Smooth muscle cell (in vitro differentiated cells): ENCODE data around the gene PDLIM1. TPM values are rescaled to one million over a fixed set of nuclear protein-coding genes. Genes with fewer than 3 reads are reported as not detected.
A peak's percentile ranks its signal among the peaks of the same experiment; 100 is the strongest.

Experiments
- DNase-seq: peaks from one replicate; lab custom pipeline; 2025; ENCODE audit not compliant: unreplicated experiment; lab: John Stamatoyannopoulos, UW
- H2AFZ ChIP-seq: fragments of 200-600 bp; sonication (generic); 2 replicates; pipeline ENCODE4 v1.6.0; 2016; ENCODE audit warnings: antibody characterized with exemption, low read depth, mild to moderate bottlenecking
- H3F3A ChIP-seq: fragments of 200-600 bp; sonication (generic); 2 replicates; pipeline ENCODE4 v1.6.0; 2017; ENCODE audit warnings: antibody characterized with exemption, low read depth
- H3K27ac ChIP-seq: fragments of 200-600 bp; sonication (generic); 2 replicates; pipeline ENCODE4 v1.5.1; 2016; ENCODE audit warnings: low read depth, mild to moderate bottlenecking
- H3K27me3 ChIP-seq: fragments of 200-600 bp; sonication (generic); 2 replicates; pipeline ENCODE4 v1.6.1; 2016; ENCODE audit warnings: low read depth, mild to moderate bottlenecking
- H3K36me3 ChIP-seq: fragments of 200-600 bp; sonication (generic); 2 replicates; pipeline ENCODE4 v1.5.1; 2016; ENCODE audit warnings: low read depth
- H3K4me1 ChIP-seq: fragments of 200-600 bp; sonication (generic); 2 replicates; pipeline ENCODE4 v1.5.1; 2016; ENCODE audit warnings: low read depth
- H3K4me2 ChIP-seq: fragments of 200-600 bp; sonication (generic); 2 replicates; pipeline ENCODE4 v1.6.0; 2016; ENCODE audit warnings: mild to moderate bottlenecking
- H3K4me3 ChIP-seq: fragments of 200-600 bp; sonication (generic); 2 replicates; pipeline ENCODE4 v1.5.1; 2016; ENCODE audit warnings: mild to moderate bottlenecking
- H3K79me2 ChIP-seq: fragments of 200-600 bp; sonication (generic); 2 replicates; pipeline ENCODE4 v1.6.0; 2016; ENCODE audit warnings: low read depth, mild to moderate bottlenecking
- H3K9ac ChIP-seq: fragments of 200-600 bp; sonication (generic); 2 replicates; pipeline ENCODE4 v1.6.0; 2016; ENCODE audit warnings: low read depth
- H3K9me3 ChIP-seq: fragments of 200-600 bp; sonication (generic); replicated peaks from 2 replicates; pipeline ENCODE4 v1.5.1; 2016; ENCODE audit warnings: low read depth
- H4K20me1 ChIP-seq: fragments of 200-600 bp; sonication (generic); 2 replicates; pipeline ENCODE4 v1.6.0; 2016; ENCODE audit warnings: low read depth
- WGBS: methylation state at CpG from one replicate; pipeline ENCODE4 v1.1.7; 2016; ENCODE audit warnings: low lambda C conversion rate; 5-methylcytosine and 5-hydroxymethylcytosine counted together
- polyA plus RNA-seq: library from polyadenylated mRNA; unstranded; fragments of >200 nt; fragmentation: Nextera tagmentation; extraction: Ambion mirVana; gene quantifications from 2 replicates; pipeline ENCODE4 v1.2.1, GENCODE V29; 2016
- total RNA-seq: library from RNA; depleted of rRNA; stranded (reverse); fragments of >200 nt; gene quantifications from 2 replicates; pipeline ENCODE4 v1.2.3, GENCODE V29; 2014
- TF ChIP-seq, protein P1 (sequence below): fragments of 200-600 bp; sonication (generic); IDR thresholded peaks from 2 replicates; pipeline ENCODE4 v1.5.1; 2017; ENCODE audit warnings: borderline replicate concordance, mild to moderate bottlenecking, antibody characterized with exemption; ENCODE audit not compliant: insufficient read depth, poor library complexity, severe bottlenecking

The PDLIM1 gene
- total and polyA plus RNA-seq, 2 experiments from 2014 or later, result 102 to 187 TPM

DNA sequence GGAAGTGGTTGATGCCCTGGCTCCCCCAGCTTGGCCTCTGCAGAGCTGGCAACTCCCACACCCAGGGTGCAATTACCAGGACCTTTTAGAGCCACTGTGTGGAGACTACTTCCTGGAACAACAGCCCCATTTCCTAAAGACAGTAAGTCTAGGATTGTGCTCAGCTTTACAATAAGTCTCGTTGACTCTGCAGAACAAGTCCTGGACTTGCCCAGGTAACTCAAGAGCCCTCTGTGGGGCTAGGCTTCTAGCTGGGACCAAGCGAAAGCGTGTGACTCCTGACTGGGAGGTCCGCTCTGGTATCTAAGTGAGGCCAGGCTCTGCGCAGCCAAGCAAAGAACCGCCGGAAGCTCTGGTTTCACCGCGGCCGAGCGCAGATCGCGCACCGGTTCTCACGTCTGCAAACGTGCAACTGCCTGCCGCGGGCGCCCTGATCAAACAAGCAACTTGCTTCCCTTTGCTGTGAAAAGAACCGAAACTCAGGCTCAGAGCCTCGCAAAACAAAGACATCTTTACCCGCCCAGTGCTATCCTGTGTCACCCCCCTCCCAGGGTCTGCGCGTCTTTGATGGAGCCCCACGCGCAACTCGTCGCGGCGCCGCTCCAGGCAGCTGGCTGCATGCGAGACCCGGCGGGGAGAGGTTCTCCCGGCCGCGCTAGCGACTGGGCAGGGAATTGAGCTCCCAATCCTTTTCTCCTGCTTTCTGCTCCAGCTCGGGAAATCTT is 4.4 kb upstream of the PDLIM1 start:
- peak overlapping the region; percentile 19 for H3K27ac ChIP-seq
- no peak for DNase-seq

DNA sequence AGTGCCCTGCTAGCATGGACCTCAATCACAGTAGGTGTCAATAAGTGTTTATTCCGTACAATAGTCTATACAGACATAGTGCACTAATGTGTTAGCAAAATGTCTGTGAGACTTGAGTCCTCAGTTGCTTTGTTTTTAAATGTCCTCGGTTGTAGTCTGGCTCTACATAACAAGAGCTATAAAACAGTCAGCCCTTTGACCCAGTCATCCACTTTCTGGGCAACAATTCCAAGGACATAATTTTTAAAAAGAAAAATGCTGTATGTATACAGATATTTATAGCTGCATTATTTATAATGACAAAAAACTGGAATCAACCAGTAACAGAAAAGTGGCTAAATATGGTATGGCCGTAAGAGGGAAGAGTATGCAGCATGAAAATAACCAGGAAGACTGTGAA is 2.8 kb upstream of the PDLIM1 start:
- WGBS, result 83% methylated on average over 3 of the region's 3 CpGs
- Histone ChIP-seq H3K27me3 (no peaks in the 10 kb centered on the region), H3K4me3 (no peak overlapping the region), H3K36me3 (no peaks in the 10 kb centered on the region), H3K4me2 (no peak overlapping the region), H3K9ac (no peak overlapping the region), H3K79me2 (peaks cover 18% of the 10 kb centered on the region), H2AFZ (no peak overlapping the region), H3K9me3 (no peaks in the 10 kb centered on the region), H3F3A (peaks cover 7% of the 10 kb centered on the region), H4K20me1 (peaks cover 9% of the 10 kb centered on the region), H3K27ac (no peak overlapping the region), H3K4me1 (peaks cover 8% of the 10 kb centered on the region)
- TF ChIP-seq, protein P1, sequence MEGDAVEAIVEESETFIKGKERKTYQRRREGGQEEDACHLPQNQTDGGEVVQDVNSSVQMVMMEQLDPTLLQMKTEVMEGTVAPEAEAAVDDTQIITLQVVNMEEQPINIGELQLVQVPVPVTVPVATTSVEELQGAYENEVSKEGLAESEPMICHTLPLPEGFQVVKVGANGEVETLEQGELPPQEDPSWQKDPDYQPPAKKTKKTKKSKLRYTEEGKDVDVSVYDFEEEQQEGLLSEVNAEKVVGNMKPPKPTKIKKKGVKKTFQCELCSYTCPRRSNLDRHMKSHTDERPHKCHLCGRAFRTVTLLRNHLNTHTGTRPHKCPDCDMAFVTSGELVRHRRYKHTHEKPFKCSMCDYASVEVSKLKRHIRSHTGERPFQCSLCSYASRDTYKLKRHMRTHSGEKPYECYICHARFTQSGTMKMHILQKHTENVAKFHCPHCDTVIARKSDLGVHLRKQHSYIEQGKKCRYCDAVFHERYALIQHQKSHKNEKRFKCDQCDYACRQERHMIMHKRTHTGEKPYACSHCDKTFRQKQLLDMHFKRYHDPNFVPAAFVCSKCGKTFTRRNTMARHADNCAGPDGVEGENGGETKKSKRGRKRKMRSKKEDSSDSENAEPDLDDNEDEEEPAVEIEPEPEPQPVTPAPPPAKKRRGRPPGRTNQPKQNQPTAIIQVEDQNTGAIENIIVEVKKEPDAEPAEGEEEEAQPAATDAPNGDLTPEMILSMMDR, result no peak
- DNase-seq, result no peak

More for the DNA sequence above, 4.4 kb upstream of the PDLIM1 start:
- 17% methylated on average over 39 of the region's 39 CpGs for WGBS
- TF ChIP-seq, protein P1, result no peak
- peak overlapping the region; percentile 78 for H3K4me2 ChIP-seq
- peak overlapping the region; percentile 88 for H2AFZ ChIP-seq
- H3K9ac ChIP-seq, result no peak overlapping the region
- peaks cover 3% of the 10 kb centered on the region for H3K79me2 ChIP-seq
- H3K4me1 ChIP-seq, result peaks cover 6% of the 10 kb centered on the region
- H4K20me1 ChIP-seq, result no peaks in the 10 kb centered on the region
- peaks cover 7% of the 10 kb centered on the region for H3F3A ChIP-seq
- no peaks in the 10 kb centered on the region for H3K36me3 ChIP-seq
- H3K27me3 ChIP-seq, result no peaks in the 10 kb centered on the region
- H3K4me3 ChIP-seq, result peak overlapping the region; percentile 35
- no peaks in the 10 kb centered on the region for H3K9me3 ChIP-seq

DNA sequence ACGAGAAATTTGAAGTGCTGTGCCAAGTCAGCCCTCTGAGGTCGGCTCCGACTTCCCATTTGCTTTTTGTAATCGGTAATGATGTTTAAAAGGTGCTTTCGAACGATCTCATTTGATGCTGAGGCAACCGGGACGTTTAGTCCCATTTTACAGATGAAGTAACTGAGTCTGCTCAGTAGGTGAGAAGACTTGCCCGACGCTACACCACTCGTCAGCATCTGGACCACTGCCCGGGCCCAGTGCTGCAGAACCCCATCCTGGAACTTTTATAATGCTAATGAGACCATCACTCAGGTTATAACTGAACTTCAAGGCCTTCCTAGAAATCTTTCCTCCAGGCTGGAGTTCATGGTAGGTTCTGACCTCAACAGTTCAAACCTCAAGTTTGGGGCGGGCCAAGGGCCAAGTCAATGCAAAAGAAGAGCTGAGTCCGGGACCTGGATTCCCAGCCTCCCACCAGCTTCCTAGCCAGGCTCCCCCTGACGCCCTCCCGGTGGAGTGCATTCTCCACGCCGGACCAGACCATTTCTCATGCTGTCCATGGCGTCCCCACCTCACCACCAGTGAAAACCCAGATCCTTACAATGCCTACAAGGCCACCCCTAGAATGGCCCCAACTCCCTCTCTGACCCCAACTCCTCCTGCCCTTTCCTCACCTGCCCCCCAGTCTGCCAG is 699 bp upstream of the PDLIM1 start:
- Histone ChIP-seq H3K27me3 (no peaks in the 10 kb centered on the region), H4K20me1 (peaks cover 30% of the 10 kb centered on the region), H3K9ac (no peak overlapping the region), H3K79me2 (peaks cover 40% of the 10 kb centered on the region), H3F3A (peaks cover 7% of the 10 kb centered on the region), H3K4me2 (peak overlapping the region; percentile 94), H3K27ac (no peak overlapping the region), H3K4me1 (peaks cover 10% of the 10 kb centered on the region), H3K9me3 (no peaks in the 10 kb centered on the region), H2AFZ (peak overlapping the region; percentile 83), H3K36me3 (no peaks in the 10 kb centered on the region), H3K4me3 (peak overlapping the region; percentile 96)
- TF ChIP-seq, protein P1, result no peak
- no peak for DNase-seq
- 61% methylated on average over 19 of the region's 19 CpGs for WGBS
